ENCODE results near the gene GSTO2. TPM values are rescaled to one million over a fixed set of nuclear protein-coding genes. Genes with fewer than 3 reads are reported as not detected.
A peak's percentile ranks its signal among the peaks of the same experiment; 100 is the strongest.
"Not testable (repeated sequence)": the region's sequence is repeated elsewhere in the genome, so short reads cannot be mapped to it uniquely, and the experiment has no call there.

Gene GSTO2
- total and polyA plus RNA-seq, 2 experiments from 2014 or later: 0.37 to 2.5 TPM

- Histone ChIP-seq H3K36me3 (replicated peaks; ENCODE audit: insufficient read depth, low read depth) (no peaks in the 10 kb centered on the region), H3K9me3 (ENCODE audit: low read depth) (no peaks in the 10 kb centered on the region), H3K4me3 (no peak overlapping the region), H3K79me2 (no peaks in the 10 kb centered on the region), H3K27ac (peak overlapping the region; percentile 38), H3K27me3 (no peaks in the 10 kb centered on the region), H2AFZ (no peak overlapping the region), H3K4me1 (ENCODE audit: insufficient read depth) (peaks cover 6% of the 10 kb centered on the region), H4K20me1 (ENCODE audit: insufficient read depth, poor library complexity, severe bottlenecking) (no peaks in the 10 kb centered on the region), H3K9me2 (replicated peaks; ENCODE audit: insufficient read depth) (no peaks in the 10 kb centered on the region), H3K4me2 (no peak overlapping the region)
- TF ChIP-seq CTCF (IDR thresholded peaks at IDR 0.05; ENCODE audit: poor library complexity) (no peak), EZH2phosphoT487 (IDR thresholded peaks at IDR 0.05; ENCODE audit: low read depth, severe bottlenecking, unreplicated experiment) (no peak), EZH2 (IDR thresholded peaks at IDR 0.05; ENCODE audit: borderline replicate concordance) (no peak)
- no peak for DNase-seq (ENCODE audit: low spot score)
Observed at GRCh38 chr10:104242545-104242944, 26.4 kb upstream of the GSTO2 start.

GRCh38 chr10:104243009-104243408, 26.0 kb upstream of the GSTO2 start:
- not testable (repeated sequence) for H3K4me1 ChIP-seq (ENCODE audit: insufficient read depth); H3K79me2 ChIP-seq; H3K4me3 ChIP-seq; H3K9me2 ChIP-seq (replicated peaks; ENCODE audit: insufficient read depth); H3K36me3 ChIP-seq (replicated peaks; ENCODE audit: insufficient read depth, low read depth); H3K27me3 ChIP-seq; H3K9me3 ChIP-seq (ENCODE audit: low read depth); H3K4me2 ChIP-seq; H2AFZ ChIP-seq; H4K20me1 ChIP-seq (ENCODE audit: insufficient read depth, poor library complexity, severe bottlenecking)
- peak overlapping the region; percentile 74 for H3K27ac ChIP-seq
- DNase-seq (ENCODE audit: low spot score): peak; percentile 20
- WGBS (ENCODE audit: low lambda C conversion rate, missing lambda C conversion rate): 77% methylated on average over 3 of the region's 3 CpGs

GRCh38 chr10:104243512-104243911, 25.5 kb upstream of the GSTO2 start:
- no peaks in the 10 kb centered on the region for H3K27me3 ChIP-seq
- no peaks in the 10 kb centered on the region for H3K36me3 ChIP-seq (replicated peaks; ENCODE audit: insufficient read depth, low read depth)
- no peaks in the 10 kb centered on the region for H3K9me2 ChIP-seq (replicated peaks; ENCODE audit: insufficient read depth)
- H3K4me2 ChIP-seq: no peak overlapping the region
- WGBS (ENCODE audit: low lambda C conversion rate, missing lambda C conversion rate): 70% methylated on average over 5 of the region's 5 CpGs
- no peak for DNase-seq (ENCODE audit: low spot score)
- TF ChIP-seq EZH2phosphoT487 (IDR thresholded peaks at IDR 0.05; ENCODE audit: low read depth, severe bottlenecking, unreplicated experiment) (no peak), CTCF (IDR thresholded peaks at IDR 0.05; ENCODE audit: poor library complexity) (no peak), EZH2 (IDR thresholded peaks at IDR 0.05; ENCODE audit: borderline replicate concordance) (no peak)
- no peaks in the 10 kb centered on the region for H3K9me3 ChIP-seq (ENCODE audit: low read depth)
- H2AFZ ChIP-seq: no peak overlapping the region
- no peaks in the 10 kb centered on the region for H4K20me1 ChIP-seq (ENCODE audit: insufficient read depth, poor library complexity, severe bottlenecking)
- peaks cover 6% of the 10 kb centered on the region for H3K4me1 ChIP-seq (ENCODE audit: insufficient read depth)
- H3K79me2 ChIP-seq: no peaks in the 10 kb centered on the region
- H3K4me3 ChIP-seq: no peak overlapping the region
- peak overlapping the region; percentile 74 for H3K27ac ChIP-seq

- H3K27me3 ChIP-seq: no peaks in the 10 kb centered on the region
- no peak overlapping the region for H3K4me2 ChIP-seq
- H4K20me1 ChIP-seq (ENCODE audit: insufficient read depth, poor library complexity, severe bottlenecking): no peaks in the 10 kb centered on the region
- no peak for DNase-seq (ENCODE audit: low spot score)
- H2AFZ ChIP-seq: no peak overlapping the region
- H3K79me2 ChIP-seq: no peaks in the 10 kb centered on the region
- WGBS (ENCODE audit: low lambda C conversion rate, missing lambda C conversion rate): 97% methylated on average over 26 of the region's 34 CpGs
- H3K36me3 ChIP-seq (replicated peaks; ENCODE audit: insufficient read depth, low read depth): no peaks in the 10 kb centered on the region
- H3K9me2 ChIP-seq (replicated peaks; ENCODE audit: insufficient read depth): no peaks in the 10 kb centered on the region
- H3K9me3 ChIP-seq (ENCODE audit: low read depth): no peaks in the 10 kb centered on the region
- no peak overlapping the region for H3K4me3 ChIP-seq
- TF ChIP-seq EZH2 (IDR thresholded peaks at IDR 0.05; ENCODE audit: borderline replicate concordance): no peak
- no peak for TF ChIP-seq CTCF (IDR thresholded peaks at IDR 0.05; ENCODE audit: poor library complexity)
- TF ChIP-seq EZH2phosphoT487 (IDR thresholded peaks at IDR 0.05; ENCODE audit: low read depth, severe bottlenecking, unreplicated experiment): no peak
- no peak overlapping the region for H3K27ac ChIP-seq
- H3K4me1 ChIP-seq (ENCODE audit: insufficient read depth): peaks cover 7% of the 10 kb centered on the region
Observed at GRCh38 chr10:104245066-104245632, 23.8 kb upstream of the GSTO2 start.

Measured in hepatocyte (in vitro differentiated cells).